K562 (cell line): Measurements from ENCODE around the gene BCR. TPM values are rescaled to one million over a fixed set of nuclear protein-coding genes. Genes with fewer than 3 reads are reported as not detected.

Experiments
- ATAC-seq: fragments of 200-7000 bp; cut with Tn5 transposase; 3 replicates; pipeline ENCODE4 v1.9.1; 2020; ENCODE audit warnings: moderate library complexity
- BruUV-seq: library from RNA; stranded (reverse); fragments of 400-500 nt; replicated peaks from 2 replicates; lab custom pipeline; 2021; lab: Mats Ljungman, UMichigan
- CTCF ChIA-PET: fragments of 300-600 bp; formaldehyde crosslinking; extraction: SDS; loops from one replicate; lab custom pipeline; 2021; ENCODE audit warnings: low intra/inter-chr PET ratio; lab: Yijun Ruan, JAX
- POLR2A ChIA-PET: fragments of 300-600, 350-650 bp; sonication (Branson Sonifier 250); formaldehyde crosslinking; extraction: SDS; loops from one replicate; lab custom pipeline; 2021; ENCODE audit warnings: antibody characterized with exemption, inconsistent platforms; lab: Yijun Ruan, JAX
- DNase-seq, 4 experiments: peaks; one replicate each; pipeline versions ENCODE4 v3.0.0 to v3.0.0-alpha.2; 2011 to 2018; ENCODE audit warnings: low spot score in 3 of 4, mixed read lengths in 3 of 4; ENCODE audit errors: extremely low read depth in 1 of 4
- FAIRE-seq: peaks from 2 replicates; lab custom pipeline; 2011; peaks lifted over from hg19 to GRCh38; lab: Jason Lieb, UNC
- H2AFZ ChIP-seq: 2 replicates; pipeline ENCODE4 v1.6.0; 2011; ENCODE audit warnings: low read depth, low read length, control low read depth, inconsistent platforms
- H3K27ac ChIP-seq: fragments of 200-600 bp; 3 replicates; pipeline ENCODE4 v1.8.0; 2011; ENCODE audit warnings: low read depth, mild to moderate bottlenecking, control low read depth, inconsistent platforms, low read length, moderate library complexity, mixed read lengths; ENCODE audit errors: extremely low read depth
- H3K27me3 ChIP-seq, 2 experiments: fragments of 300-600 bp in 1 of 2; 2 replicates in 1 of 2; 3 replicates in 1 of 2; pipeline versions ENCODE4 v1.6.0 to v1.8.0; 2011; ENCODE audit warnings: inconsistent platforms in 2 of 2, low read length in 2 of 2, mild to moderate bottlenecking in 1 of 2, mixed read lengths in 1 of 2, moderate library complexity in 1 of 2; ENCODE audit not compliant: control insufficient read depth in 2 of 2, insufficient read depth in 2 of 2
- H3K36me3 ChIP-seq: fragments of 300-600 bp; 3 replicates; pipeline ENCODE4 v1.8.0; 2011; ENCODE audit warnings: mild to moderate bottlenecking, low read length, inconsistent platforms; ENCODE audit not compliant: control insufficient read depth, insufficient read depth
- H3K4me1 ChIP-seq, 2 experiments: fragments of 200-600 bp in 1 of 2; replicated peaks in 1 of 2; 2 replicates in 1 of 2; 3 replicates in 1 of 2; pipeline versions ENCODE4 v1.5.1 to v1.8.0; 2011; ENCODE audit warnings: inconsistent platforms in 2 of 2, low read length in 2 of 2, mild to moderate bottlenecking in 1 of 2, mixed read lengths in 1 of 2, moderate library complexity in 1 of 2; ENCODE audit not compliant: control insufficient read depth in 2 of 2, insufficient read depth in 2 of 2
- H3K4me2 ChIP-seq: 2 replicates; pipeline ENCODE4 v1.6.1; 2011; ENCODE audit warnings: low read length, control low read depth, inconsistent platforms, mixed read lengths; ENCODE audit not compliant: insufficient read depth
- H3K4me3 ChIP-seq: fragments of 200-600 bp; sonication (generic), shearing (Covaris generic); 2 replicates; pipeline ENCODE4 v1.5.1; 2016; ENCODE audit warnings: control low read depth, inconsistent platforms
- H3K79me2 ChIP-seq: fragments of 200-600 bp; 3 replicates; pipeline ENCODE4 v1.8.0; 2011; ENCODE audit warnings: low read length, inconsistent platforms; ENCODE audit not compliant: control insufficient read depth, insufficient read depth
- H3K9ac ChIP-seq, 2 experiments: 2 replicates each; pipeline versions ENCODE4 v1.6.0 to v1.6.1; 2011; ENCODE audit warnings: low read depth in 2 of 2, low read length in 2 of 2, control low read depth in 1 of 2, inconsistent platforms in 1 of 2, mild to moderate bottlenecking in 1 of 2, mixed read lengths in 1 of 2; ENCODE audit not compliant: insufficient read depth in 1 of 2
- H3K9me1 ChIP-seq: one replicate; pipeline ENCODE4 v1.6.0; 2011; ENCODE audit warnings: inconsistent platforms, mild to moderate bottlenecking, low read length, moderate library complexity; ENCODE audit not compliant: control insufficient read depth, insufficient read depth
- H3K9me3 ChIP-seq: replicated peaks from 2 replicates; pipeline ENCODE4 v1.5.1; 2011; ENCODE audit warnings: low read depth, low read length, inconsistent platforms; ENCODE audit not compliant: control insufficient read depth, insufficient read depth
- H4K20me1 ChIP-seq: replicated peaks from 2 replicates; pipeline ENCODE4 v1.6.1; 2011; ENCODE audit warnings: low read length, inconsistent platforms, mixed read lengths; ENCODE audit not compliant: control insufficient read depth, insufficient read depth
- CEBPB ChIP-seq: fragments of 450-650 bp; IDR thresholded peaks from 2 replicates; pipeline ENCODE4 v1.6.1; 2016; ENCODE audit warnings: missing genetic modification characterization, missing compliant biosample characterization
- DNMT1 ChIP-seq: fragments of 450-650 bp; IDR thresholded peaks from 2 replicates; pipeline ENCODE4 v1.6.1; 2016; ENCODE audit warnings: antibody characterized with exemption, mild to moderate bottlenecking
- FOXA3 ChIP-seq, 2 experiments: fragments of 450-650 bp in 1 of 2; sonication (generic) in 1 of 2; formaldehyde crosslinking; IDR thresholded peaks in 1 of 2; conservative IDR thresholded peaks in 1 of 2; 2 replicates each; pipeline versions ENCODE4 v1.4.0 to v1.8.0; 2020 to 2022; ENCODE audit warnings: mild to moderate bottlenecking in 2 of 2, missing genetic modification reagents in 1 of 2
- KDM4B ChIP-seq, 2 experiments: fragments of 450-650 bp in 1 of 2; sonication (generic) in 1 of 2; IDR thresholded peaks; 2 replicates each; pipeline ENCODE4 v1.6.1; 2016 to 2017; ENCODE audit warnings: borderline replicate concordance in 2 of 2, antibody characterized with exemption in 1 of 2, low read depth in 1 of 2, mild to moderate bottlenecking in 1 of 2
- L3MBTL2 ChIP-seq: fragments of 450-650 bp; IDR thresholded peaks from 2 replicates; pipeline ENCODE4 v1.6.1; 2016; ENCODE audit warnings: mild to moderate bottlenecking, moderate library complexity
- NFATC3 ChIP-seq: fragments of 450-650 bp; IDR thresholded peaks from 2 replicates; pipeline ENCODE4 v1.6.1; 2017; ENCODE audit warnings: mild to moderate bottlenecking
- POLR2AphosphoS5 ChIP-seq: IDR thresholded peaks from 2 replicates; pipeline ENCODE4 v1.6.1; 2011; ENCODE audit warnings: mild to moderate bottlenecking, low read depth, low read length, moderate library complexity; ENCODE audit not compliant: control insufficient read depth, insufficient read depth
- POLR3G ChIP-seq: IDR thresholded peaks from 2 replicates; pipeline ENCODE4 v1.6.1; 2011; ENCODE audit not compliant: insufficient read length, insufficient replicate concordance; ENCODE audit errors: extremely low read depth
- RFX5 ChIP-seq: IDR thresholded peaks from 2 replicates; pipeline ENCODE4 v1.6.1; 2011; ENCODE audit warnings: low read depth, mild to moderate bottlenecking, improper control_type of control experiment, low read length
- ZNF124 ChIP-seq: sonication (generic); formaldehyde crosslinking; IDR thresholded peaks from 2 replicates; pipeline ENCODE4 v1.8.1; 2022; ENCODE audit warnings: missing genetic modification reagents
- ZNF175 ChIP-seq: fragments of 200-800 bp; sonication (Bioruptor generic); IDR thresholded peaks from 2 replicates; pipeline ENCODE4 v1.6.1; 2016; ENCODE audit warnings: low read depth, mild to moderate bottlenecking, missing genetic modification characterization, missing compliant biosample characterization
- ZNF24 ChIP-seq: fragments of 450-650 bp; IDR thresholded peaks from 2 replicates; pipeline ENCODE4 v1.6.1; 2016
- ZNF586 ChIP-seq: fragments of 450-650 bp; formaldehyde crosslinking; conservative IDR thresholded peaks from 2 replicates; pipeline ENCODE4 v1.4.0; 2020; ENCODE audit warnings: mild to moderate bottlenecking, moderate library complexity
- WGBS: fragments of 100-300 bp; shearing (Covaris generic); methylation state at CpG from one replicate; pipeline ENCODE4 v1.1.6; 2016; ENCODE audit warnings: low coverage, mixed read lengths; ENCODE audit not compliant: insufficient coverage; ENCODE audit errors: missing lambda C conversion rate; 5-methylcytosine and 5-hydroxymethylcytosine counted together
- in situ Hi-C: fragments of 300-500 bp; cut with MboI; formaldehyde crosslinking; loops from 4 replicates; pipeline ENCODE4 v1.15.0; 2018; ENCODE audit warnings: inconsistent platforms, mixed read lengths
- intact Hi-C: fragments of 100-400 bp; cut with micrococcal nuclease; formaldehyde crosslinking; loops from 2 replicates; pipeline ENCODE4 v1.14.2; 2022
- polyA plus RNA-seq, 8 experiments: library from polyadenylated mRNA; depleted of rRNA in 4 of 8; stranded (reverse) in 5 of 8; unstranded in 3 of 8; fragments of >200 nt; fragmentation: Nextera tagmentation in 2 of 8; fragmentation: Illumina TruSeq in 1 of 8; extraction: Ambion mirVana in 2 of 8; extraction: Trizol in 1 of 8; gene quantifications; 2 replicates each; pipeline versions ENCODE4 v1.2.1 to v1.2.3, GENCODE V29; 2011 to 2014; ENCODE audit warnings: inconsistent platforms in 1 of 8, missing spikeins in 1 of 8
- total RNA-seq, 7 experiments: library from RNA; depleted of rRNA in 6 of 7; stranded (reverse); fragments of >200 nt in 6 of 7; fragmentation: Illumina TruSeq in 2 of 7; extraction: Trizol in 2 of 7; gene quantifications; 2 replicates each; pipeline versions ENCODE4 v1.2.1 to v1.2.3, GENCODE V29; 2011 to 2021; ENCODE audit warnings: low replicate concordance in 1 of 7
- TF ChIP-seq, protein P1 (sequence below): fragments of 450-650 bp; formaldehyde crosslinking; IDR thresholded peaks from 2 replicates; pipeline ENCODE4 v1.4.0; 2020; ENCODE audit warnings: mild to moderate bottlenecking, moderate library complexity
- TF ChIP-seq, protein P2 (sequence below), 2 experiments: fragments of 250-450 bp in 1 of 2; fragments of 450-650 bp in 1 of 2; sonication (Bioruptor Pico) in 1 of 2; IDR thresholded peaks; 2 replicates each; pipeline versions ENCODE4 v1.6.1 to v1.8.0; 2016 to 2021; ENCODE audit warnings: mild to moderate bottlenecking in 2 of 2, moderate library complexity in 2 of 2, missing compliant biosample characterization in 1 of 2, missing genetic modification characterization in 1 of 2
- TF ChIP-seq, protein P3 (sequence below): fragments of 450-650 bp; IDR thresholded peaks from 2 replicates; pipeline ENCODE4 v1.6.1; 2014; ENCODE audit warnings: low read depth, mild to moderate bottlenecking, moderate library complexity, borderline replicate concordance

The BCR gene
- total and polyA plus RNA-seq, 9 of the 15 experiments (the other 6 are each of a cell fraction or from before 2014, with no cell fraction given) = 0.41 to 150 (median 45.6) TPM

DNA sequence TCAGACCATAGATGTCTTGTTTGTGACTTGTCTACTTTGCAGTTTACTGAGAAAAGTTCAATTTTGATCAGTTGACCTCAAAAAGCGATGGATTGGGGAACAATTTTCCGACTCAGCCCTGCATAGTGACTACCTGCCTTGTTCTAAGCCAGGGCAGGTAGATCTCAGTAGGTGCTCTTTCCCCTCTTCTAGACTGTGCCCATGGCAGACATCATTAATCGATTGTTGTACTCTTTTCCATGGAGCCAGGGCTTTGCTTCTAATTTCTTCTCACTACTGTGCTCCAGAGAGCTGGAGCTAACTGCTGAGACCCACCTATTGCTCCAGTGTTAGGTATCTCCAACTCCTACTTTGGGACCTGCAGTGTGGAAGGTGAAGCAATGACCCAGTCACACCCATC is 25.2 kb upstream of the BCR start:
- Histone ChIP-seq H3K4me2 (no peak overlapping the region), H3K27ac (no peak overlapping the region), H3K4me3 (no peak overlapping the region), H3K27me3 (peaks cover 87 to 100% of the 10 kb centered on the region in 2 experiments), H3K9me1 (peaks cover 4% of the 10 kb centered on the region), H3K79me2 (no peaks in the 10 kb centered on the region), H4K20me1 (peaks cover 83% of the 10 kb centered on the region), H3K4me1 (peaks cover 4 to 44% of the 10 kb centered on the region in 2 experiments; a peak in 4 of 5 replicates), H3K36me3 (no peaks in the 10 kb centered on the region), H3K9me3 (no peaks in the 10 kb centered on the region), H3K9ac (no peak overlapping the region), H2AFZ (no peak overlapping the region)
- POLR2A ChIA-PET = interaction anchor here (0.7 to 86.5 kb wide), 4 partner anchors 8 to 1113 kb away, joined by 3 to 3476 read pairs (median 50); partner anchors contain the start of genes BCR and RAB36
- in situ Hi-C loops (loop anchor here (25.0 kb wide), 1 partner anchor 432 kb away; the partner anchor contains the start of gene IGLL1), intact Hi-C loops (no loop called here)
- no TSS peak for BruUV-seq
- no peak for ATAC-seq
- FAIRE-seq = no peak
- DNase-seq = peak in 1 of 4 experiments; percentile 51
- CTCF ChIA-PET = interaction anchor here (3.1 kb wide), 1 partner anchor 126 kb away, joined by 16 read pairs; no protein-coding TSS in a partner anchor
- under 1% methylated on average over 3 of the region's 3 CpGs for WGBS
- TF ChIP-seq, protein P1, sequence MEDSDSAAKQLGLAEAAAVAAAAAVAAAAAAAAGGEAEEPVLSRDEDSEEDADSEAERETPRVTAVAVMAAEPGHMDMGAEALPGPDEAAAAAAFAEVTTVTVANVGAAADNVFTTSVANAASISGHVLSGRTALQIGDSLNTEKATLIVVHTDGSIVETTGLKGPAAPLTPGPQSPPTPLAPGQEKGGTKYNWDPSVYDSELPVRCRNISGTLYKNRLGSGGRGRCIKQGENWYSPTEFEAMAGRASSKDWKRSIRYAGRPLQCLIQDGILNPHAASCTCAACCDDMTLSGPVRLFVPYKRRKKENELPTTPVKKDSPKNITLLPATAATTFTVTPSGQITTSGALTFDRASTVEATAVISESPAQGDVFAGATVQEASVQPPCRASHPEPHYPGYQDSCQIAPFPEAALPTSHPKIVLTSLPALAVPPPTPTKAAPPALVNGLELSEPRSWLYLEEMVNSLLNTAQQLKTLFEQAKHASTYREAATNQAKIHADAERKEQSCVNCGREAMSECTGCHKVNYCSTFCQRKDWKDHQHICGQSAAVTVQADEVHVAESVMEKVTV (CRISPR knock-in tag) = no peak
- no peak for TF ChIP-seq DNMT1
- no peak for TF ChIP-seq ZNF24
- TF ChIP-seq FOXA3 (CRISPR knock-in tag; conservative IDR thresholded peaks at IDR 0.05 in 1 of 2, IDR thresholded peaks at IDR 0.05 in 1 of 2) = no peak
- TF ChIP-seq, protein P2, sequence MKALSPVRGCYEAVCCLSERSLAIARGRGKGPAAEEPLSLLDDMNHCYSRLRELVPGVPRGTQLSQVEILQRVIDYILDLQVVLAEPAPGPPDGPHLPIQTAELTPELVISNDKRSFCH (CRISPR knock-in tag; IDR thresholded peaks at IDR 0.05) = no peak
- TF ChIP-seq, protein P2 (tag; IDR thresholded peaks at IDR 0.05) = no peak
- no peak for TF ChIP-seq POLR3G
- no peak for TF ChIP-seq ZNF124 (CRISPR knock-in tag)
- TF ChIP-seq L3MBTL2 = no peak
- no peak for TF ChIP-seq ZNF586 (CRISPR knock-in tag)
- TF ChIP-seq NFATC3 = no peak
- no peak for TF ChIP-seq POLR2AphosphoS5
- no peak for TF ChIP-seq CEBPB (tag)
- TF ChIP-seq RFX5 = no peak
- no peak for TF ChIP-seq KDM4B (IDR thresholded peaks at IDR 0.05; ENCODE audit: borderline replicate concordance in 2 of 2, low read depth in 1 of 2)
- no peak for TF ChIP-seq ZNF175 (CRISPR knock-in tag)
- TF ChIP-seq, protein P3, sequence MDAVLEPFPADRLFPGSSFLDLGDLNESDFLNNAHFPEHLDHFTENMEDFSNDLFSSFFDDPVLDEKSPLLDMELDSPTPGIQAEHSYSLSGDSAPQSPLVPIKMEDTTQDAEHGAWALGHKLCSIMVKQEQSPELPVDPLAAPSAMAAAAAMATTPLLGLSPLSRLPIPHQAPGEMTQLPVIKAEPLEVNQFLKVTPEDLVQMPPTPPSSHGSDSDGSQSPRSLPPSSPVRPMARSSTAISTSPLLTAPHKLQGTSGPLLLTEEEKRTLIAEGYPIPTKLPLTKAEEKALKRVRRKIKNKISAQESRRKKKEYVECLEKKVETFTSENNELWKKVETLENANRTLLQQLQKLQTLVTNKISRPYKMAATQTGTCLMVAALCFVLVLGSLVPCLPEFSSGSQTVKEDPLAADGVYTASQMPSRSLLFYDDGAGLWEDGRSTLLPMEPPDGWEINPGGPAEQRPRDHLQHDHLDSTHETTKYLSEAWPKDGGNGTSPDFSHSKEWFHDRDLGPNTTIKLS = no peak
